ENCODE data around the gene BRWD1.
"Not testable (repeated sequence)": the region's sequence is repeated elsewhere in the genome, so short reads cannot be mapped to it uniquely, and the experiment has no call there.

Gene BRWD1

DNA sequence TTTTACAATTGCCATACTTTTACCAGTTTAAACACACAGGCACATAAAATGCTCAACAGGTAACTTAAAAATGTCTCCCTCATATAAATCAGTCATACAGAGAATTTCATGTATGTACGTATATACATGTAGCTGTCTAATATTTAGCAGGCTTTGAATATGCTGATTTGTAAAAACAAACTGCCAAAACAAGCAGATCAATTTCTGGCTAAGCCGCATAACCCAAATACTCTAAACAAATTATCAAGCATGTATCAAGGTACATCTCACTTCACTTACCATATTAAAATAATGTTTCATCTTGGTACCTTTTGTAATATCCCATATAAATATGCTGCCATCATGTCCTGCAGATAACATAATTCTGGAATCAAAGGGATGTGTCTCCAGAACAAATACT lies 43.8 kb downstream of the BRWD1 start:
- no peak for DNase-seq

DNA sequence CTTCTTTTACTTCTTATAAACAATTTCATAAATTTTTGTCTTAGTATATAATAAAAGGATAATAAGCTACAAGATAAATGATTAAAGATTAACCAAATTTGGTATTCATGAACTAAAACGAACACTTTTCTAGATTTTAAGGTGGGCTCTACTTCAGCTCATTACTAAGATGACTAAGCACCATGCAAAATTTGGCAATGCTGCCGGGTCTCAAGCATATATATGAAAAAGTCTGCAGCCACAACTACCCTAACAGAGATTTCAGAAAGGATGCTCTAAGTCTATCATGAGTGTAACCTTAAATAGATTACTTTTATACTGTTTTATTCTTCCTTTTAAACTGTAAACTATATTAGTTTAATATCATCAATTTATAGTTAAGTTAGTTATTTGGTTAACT lies 47.8 kb downstream of the BRWD1 start:
- DNase-seq: no peak

DNA sequence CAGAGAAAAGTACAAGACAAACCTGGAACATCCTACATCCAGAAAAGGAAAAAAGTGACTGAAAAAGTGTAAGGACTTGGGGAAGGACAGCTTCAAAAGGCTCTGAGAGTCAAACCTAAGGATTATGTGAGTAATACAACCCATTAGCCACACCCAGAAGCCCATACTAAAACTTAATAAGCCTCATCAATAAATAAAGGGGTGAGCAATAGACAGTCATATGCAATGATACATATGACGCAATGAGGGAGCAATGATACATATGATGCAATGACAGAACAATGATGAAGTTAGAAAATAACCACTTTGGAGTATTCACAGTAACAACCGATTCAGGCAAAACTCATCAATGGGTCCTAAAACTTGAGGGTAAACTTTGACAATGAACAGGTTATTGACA lies 50.1 kb downstream of the BRWD1 start:
- DNase-seq: no peak

DNA sequence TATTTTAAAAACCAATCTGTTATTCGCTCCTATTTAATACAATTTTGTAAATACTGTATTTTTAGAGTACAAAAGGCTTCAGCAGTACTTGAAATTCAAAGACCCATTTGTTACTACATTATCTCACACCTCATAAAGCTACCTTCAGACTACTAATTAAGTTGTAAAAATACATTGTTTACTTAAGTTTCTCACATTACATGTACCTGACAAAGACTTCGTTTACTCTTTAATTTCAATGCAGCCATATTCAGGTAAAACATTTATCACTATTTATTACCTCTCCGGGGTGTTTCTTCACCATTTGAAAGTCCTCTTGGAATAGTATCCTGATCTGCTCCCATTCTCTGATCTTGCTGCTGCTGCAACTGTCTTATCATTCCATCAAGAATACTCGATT lies 55.2 kb downstream of the BRWD1 start:
- peak; percentile 17 for DNase-seq

DNA sequence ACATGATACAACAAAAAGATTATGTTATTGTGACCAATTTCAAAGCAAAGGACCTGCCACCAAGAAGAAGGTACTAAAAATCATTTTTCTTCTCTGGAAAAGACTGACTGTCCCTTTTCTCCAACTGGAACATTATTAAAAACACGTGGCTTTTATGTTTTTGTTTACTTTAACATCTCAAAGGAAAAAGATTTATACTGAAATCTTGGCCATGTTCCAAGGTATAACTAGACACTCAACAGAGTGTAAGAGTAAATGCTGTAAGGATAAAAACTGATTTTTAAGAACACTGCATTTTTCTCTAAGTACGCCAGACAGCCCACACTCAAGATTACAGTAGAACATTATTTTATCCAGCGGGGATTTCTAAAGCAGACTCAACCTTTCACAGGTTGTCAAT lies 62.1 kb downstream of the BRWD1 start:
- DNase-seq: no peak

DNA sequence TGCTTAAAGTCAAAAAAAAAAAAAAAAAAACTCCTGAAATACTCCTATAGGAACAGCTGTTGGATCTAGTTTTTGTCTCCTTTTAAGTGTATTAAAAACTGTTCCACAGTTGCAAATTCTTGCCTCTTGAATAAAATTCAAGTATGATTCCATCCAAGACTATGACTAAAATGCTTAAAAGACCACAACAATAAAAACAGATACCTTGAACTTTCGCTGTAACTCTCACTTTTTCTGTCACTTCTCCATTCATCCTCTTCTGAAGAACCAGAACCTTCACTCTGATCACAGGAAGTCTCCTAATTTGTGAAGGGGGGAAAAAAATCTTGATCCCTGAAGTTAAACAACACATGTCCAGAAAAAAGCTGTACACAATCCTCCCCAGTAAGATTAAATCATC lies 75.2 kb downstream of the BRWD1 start:
- no peak for DNase-seq

DNA sequence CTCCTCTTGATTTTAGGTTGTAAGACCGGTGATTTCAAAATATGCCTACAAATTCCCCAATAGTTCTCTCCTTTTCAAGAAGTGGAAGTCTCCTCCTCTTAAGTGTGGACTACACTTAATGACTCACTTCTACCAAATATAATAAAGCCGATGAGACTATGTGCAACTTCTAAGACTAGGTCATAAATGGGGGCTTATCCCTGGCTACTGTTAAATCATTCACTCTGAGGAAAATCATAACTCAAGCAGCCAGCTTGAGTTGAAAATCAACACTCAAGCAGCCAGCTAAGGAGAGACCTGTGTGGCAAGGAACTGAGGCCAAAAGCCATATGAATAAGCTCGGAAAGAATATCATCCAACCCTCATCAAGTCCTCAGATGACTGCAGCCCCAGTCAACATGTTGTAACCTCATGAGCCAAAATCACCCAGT lies 80.6 kb downstream of the BRWD1 start:
- no peak for DNase-seq

DNA sequence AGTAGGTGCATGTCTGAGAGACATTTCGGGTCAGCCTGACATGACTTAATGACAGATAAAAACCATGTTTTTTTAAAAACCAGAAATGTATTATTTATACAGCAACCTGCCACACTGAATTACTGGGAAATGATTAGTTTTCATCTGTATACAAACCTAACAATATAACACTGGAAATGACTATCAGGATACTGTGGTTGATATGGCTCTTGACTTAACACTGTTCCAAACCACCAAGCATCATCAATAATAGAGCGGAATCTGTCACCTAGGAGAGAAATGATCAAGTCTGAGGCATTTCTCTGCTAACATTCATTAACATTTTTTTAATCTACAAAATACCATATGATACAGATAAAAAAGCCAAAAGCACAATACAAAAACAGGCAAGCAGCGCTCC lies 88.5 kb downstream of the BRWD1 start:
- no peak for DNase-seq

DNA sequence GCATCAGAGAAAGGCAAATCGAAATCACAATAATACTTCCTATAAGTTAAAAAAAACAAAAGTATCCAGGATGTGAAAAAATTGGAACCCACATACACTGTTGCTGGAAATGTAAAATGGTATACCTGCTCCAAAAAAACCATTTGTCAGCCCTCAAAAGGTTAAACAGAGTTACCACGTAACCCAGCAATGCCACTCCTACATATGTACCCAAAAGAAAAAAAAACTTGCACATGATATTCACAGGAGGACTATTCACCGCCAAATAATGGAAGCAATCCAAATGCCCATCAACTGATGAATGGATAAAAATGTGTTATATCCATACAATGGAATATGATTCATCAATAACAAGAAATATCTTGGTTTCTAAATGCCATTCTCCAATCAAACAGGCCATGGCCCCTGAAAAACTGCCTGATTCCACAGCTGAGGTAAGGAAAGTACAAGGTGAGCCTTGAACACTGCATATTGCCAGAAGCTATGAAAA lies 91.4 kb downstream of the BRWD1 start:
- no peak for DNase-seq

DNA sequence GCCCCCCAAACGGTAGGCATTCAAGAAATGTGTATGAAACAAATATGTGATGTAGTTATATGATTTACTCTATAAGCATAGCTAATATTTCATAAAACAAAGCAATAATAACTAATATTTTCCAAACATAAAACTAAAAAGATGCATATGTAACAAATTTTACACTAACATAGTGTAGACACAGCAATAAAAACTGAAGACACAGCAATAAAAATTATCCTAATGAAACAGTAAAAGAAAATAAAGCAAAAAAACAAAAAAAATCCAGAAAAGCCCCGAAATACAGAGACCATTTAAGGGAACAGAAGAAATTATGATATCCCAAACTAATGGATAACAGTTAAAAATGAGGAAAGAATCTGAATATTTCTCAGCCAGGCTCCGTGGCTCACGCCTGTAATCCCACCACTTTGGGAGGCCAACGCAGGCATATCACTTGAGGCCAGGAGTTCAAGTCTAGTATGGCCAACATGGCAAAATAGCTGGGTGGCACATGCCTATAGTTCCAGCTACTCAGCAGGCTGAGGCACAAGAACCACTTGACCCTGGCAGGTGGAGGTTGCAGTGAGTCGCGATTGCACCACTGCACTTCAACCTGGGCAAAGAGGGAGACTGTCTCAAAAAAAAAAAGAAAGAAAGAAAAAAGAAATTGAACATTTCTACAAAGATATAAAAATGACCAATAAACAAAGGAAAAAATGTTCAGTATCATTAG lies 92.0 kb downstream of the BRWD1 start:
- DNase-seq: no peak

DNA sequence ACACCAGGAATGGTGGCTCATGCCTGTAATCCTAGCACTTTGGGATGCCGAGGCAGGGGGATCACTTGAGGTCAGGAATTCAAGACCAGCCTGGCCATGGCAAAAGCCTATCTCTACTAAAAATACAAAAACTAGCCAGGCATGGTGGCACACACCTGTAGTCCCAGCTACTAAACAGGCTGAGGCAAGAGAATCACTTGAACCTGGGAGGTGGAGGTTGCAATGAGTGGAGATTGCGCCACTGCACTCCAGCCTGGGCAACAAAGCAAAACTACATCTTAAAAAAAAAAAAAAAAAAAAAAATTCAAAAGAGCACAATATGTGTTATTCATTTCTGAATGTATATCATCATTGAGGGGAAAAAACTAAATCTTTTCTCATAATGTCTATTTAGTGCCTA lies 92.6 kb downstream of the BRWD1 start:
- not testable (repeated sequence) for DNase-seq

DNA sequence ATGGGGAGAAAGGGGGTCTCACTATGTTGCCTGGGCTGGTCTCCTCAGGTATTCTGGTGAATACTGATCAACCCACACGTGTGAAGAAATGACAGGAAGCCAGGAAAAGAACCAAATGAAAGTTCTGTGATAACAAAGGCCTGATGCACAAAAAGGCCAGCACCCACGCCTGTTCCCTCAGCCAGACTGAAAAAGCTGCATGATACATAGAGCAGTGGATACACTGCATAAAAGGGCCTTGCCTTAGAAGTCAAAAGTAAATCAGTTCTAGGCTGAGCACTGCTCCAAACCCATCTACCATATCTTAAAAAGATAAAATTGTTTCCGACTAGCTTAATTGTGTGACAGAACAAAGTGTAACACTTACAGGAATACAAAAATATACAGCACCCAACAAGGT lies 93.3 kb downstream of the BRWD1 start:
- DNase-seq: no peak

DNA sequence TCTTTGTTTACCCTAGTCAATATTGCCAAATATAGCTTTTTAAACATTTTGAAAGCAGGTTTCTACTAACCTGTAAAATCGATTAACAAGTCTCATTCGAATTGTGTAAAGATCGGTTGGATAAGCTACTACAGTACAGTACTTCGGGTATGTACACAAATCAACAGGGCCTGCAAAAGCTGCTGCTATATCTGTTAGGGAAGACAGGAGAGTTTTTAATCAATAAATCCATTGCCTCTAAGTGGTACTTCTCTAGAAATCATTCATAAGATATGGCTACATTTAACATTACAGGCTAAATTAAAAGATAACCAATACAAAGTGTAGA lies 95.4 kb downstream of the BRWD1 start:
- DNase-seq: no peak

DNA sequence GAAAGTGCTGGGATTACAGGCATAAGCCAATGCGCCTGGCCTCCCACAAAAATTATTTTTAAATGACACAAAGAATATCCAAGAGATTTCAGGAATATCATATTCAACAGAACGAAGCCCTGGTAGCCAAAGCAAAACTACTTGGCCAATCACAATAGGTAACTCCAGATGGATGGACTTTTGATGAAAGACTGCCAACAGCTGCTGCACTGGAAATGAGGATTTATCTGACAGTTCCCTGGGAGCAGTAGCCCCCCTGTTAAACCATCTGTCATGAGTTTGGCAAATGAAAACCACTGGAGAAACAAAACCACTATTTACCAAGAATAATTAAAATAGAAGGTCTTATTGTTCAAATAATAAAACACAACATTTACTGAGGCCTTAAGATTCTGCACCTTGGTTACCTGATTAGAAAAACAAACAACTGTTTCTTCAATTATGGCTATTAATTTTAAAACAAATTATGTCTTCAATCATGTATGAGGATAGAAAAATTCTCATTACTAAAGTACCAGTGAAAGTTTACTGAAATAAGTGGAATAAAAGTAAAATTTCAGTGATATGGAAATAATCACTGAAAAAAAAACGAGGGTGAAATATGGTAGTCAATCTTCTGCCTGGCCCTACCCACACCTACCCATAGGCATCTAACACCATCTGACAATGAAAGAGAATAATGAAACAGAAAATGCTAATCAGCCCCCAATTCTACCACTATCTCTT lies 95.9 kb downstream of the BRWD1 start:
- DNase-seq: no peak

DNA sequence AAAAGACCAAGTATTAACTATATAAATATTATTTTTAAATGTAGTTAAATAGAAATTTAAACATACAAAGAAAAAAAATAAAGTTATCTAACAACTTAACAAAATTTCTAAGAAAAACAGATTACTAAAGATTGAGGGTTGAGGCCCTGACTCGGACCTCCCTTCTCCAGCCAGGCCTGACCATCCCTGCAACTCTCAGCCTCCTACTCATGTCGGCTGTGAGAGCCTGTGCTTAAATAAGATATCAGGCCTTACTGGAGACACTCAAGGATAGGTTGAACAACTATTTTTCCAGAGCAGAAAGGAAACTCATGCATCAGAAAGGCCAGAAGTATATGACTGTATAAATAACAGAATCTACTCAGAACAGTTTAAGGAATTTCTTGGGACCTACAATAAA lies 97.1 kb downstream of the BRWD1 start:
- DNase-seq: no peak

DNA sequence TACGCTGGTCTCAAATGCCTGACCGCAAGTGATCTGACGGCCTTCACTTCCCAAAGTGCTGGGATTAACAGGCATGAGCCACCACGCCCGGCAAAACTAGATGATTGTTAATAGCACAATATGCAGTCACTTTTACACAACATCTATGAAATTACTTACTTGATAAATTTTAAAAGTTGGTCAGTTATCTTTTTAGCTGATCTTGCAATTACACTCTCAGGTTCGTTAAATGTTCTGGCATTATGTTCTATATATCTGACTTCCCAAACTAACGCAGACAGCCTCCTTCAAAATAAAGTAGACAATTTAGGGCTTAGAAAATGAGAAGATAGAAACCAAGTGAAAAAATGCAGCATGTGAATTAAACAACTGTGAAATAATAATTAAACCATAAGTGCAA lies 98.4 kb downstream of the BRWD1 start:
- DNase-seq: no peak

DNA sequence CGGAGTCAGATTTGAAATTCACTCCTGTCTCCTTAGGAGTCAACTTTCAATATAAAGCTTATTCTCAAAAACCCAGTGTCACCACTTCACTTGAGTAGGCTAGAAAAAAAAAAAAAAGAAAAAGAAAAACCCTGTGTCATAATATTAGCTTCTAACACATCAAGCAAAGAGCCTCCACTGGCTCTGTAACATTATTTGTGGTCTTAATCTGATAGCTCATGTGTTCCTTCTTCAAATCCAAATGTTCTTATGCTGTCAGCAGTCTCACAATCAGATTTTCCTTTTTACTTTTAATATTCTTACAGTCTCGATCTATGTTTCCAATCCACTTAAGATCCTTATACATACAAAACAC lies 104.1 kb downstream of the BRWD1 start:
- no peak for DNase-seq

DNA sequence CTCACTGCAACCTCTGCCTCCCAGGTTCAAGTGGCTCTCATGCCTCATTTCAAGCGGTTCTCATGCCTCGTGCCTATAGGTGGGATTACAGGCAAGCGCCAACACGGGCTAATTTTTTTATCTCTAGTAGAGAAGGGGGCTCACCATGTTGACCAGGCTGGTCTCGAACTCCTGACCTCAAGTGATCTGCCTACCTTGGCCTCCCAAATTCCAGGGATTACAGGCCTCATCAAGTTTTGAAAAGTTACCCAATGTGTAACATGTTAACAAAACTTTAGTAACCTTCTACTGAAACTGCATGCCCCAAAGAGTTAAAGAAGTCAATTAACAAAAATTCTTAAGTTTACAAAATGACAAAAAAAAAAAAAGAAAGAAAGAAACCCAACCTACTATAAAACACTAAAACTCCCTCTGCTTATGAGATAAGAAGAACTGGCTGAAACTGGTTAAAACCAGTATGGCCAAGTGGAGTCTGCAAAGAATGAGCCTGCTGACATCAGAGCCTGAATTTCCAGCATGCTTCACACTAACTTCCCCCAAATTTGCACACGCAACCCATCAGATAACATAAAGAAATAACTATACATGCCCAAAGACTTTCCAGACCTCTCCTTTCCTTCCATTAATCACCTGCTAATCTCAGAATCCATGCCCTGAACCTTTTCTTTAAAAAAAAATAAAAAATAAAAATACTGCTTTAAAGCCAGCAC lies 104.7 kb downstream of the BRWD1 start:
- no peak for DNase-seq

DNA sequence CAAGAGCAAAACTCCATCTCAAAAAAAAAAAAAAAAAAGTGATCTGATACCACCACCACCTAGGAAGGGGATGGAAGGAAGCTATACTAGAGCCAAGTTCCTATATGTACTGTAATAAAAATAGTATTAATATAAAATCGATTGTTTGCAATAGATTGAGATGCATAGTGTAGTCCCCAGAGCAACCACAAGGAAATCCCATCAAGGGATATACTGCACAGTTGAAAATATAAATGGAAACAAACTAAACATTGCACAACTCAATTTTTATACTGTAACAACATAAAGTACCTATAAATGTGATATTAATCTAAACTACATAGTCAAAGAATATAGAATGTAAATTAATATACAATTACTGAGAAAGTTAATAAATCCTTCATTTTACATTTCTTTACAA lies 109.3 kb downstream of the BRWD1 start:
- DNase-seq: no peak

DNA sequence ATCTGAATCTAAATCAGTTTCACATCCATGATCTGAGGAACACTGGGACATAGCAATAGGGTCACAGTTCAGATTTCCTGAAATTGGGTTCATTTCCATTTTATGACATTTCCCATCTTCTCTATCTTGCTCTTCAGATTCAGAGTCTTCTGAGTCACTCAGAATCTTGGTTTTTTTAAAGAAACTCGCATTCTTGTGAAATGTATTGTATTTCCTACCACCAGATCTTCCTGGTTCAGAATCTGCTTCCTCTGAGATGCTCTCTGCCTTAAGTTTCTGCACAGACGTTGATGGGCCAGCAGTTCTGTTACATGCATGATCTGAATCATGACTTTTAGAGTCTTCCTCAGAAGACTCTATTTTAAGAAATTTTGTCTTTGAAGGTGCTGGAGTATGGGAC lies 114.6 kb downstream of the BRWD1 start:
- DNase-seq: no peak

DNA sequence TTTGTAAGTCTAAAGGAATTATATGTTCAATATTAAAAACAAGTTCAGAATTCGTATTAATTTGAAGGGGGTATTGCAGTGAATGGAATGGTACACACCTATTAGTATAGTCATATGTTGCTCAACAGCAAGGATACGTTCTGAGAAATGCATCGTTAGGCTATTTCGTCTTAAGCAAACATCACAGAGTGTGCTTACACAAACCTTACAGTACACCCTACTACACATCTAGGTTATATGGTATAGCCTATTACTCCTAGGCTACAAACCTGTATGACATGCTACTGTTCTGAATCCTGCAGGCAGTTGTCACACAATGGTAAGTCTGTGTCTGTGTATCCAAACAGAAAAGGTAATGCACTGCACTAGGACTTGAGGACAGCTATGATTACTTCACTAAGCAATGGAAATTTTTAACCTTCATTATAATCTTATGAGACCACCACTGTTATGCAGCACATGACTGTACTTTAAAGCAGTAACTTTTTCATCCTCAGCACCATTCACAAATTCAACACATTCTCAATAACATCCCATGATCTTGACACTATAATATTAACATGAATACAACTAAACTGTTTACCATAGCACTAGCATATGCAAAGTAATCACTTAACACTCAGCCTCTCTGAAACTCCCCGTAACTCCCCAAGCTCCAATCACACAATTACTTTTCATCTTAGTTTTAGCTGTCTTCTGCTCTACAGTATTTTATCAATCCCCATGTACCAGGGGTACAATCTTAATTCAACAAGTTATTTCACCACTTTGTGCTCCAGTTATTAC lies 115.8 kb downstream of the BRWD1 start:
- no peak for DNase-seq

DNA sequence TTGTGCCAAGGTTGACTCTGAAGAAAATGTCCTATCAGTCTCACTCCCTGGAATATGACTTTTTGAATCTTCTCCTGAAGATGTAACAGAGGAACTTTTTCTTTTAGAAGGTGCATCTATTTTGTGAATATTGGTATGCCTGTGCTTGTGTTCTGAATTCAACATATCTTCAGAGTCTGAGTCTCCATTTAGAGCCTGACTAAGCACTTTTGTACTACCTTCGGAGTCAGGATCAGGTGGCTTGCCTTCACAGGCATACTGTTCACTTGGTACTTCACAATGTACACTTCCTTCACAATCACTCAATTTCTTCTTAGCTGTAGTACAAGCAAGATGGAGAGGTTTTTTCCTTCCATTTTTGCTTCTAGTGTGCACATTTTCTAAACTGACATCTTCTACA lies 116.6 kb downstream of the BRWD1 start:
- no peak for DNase-seq

DNA sequence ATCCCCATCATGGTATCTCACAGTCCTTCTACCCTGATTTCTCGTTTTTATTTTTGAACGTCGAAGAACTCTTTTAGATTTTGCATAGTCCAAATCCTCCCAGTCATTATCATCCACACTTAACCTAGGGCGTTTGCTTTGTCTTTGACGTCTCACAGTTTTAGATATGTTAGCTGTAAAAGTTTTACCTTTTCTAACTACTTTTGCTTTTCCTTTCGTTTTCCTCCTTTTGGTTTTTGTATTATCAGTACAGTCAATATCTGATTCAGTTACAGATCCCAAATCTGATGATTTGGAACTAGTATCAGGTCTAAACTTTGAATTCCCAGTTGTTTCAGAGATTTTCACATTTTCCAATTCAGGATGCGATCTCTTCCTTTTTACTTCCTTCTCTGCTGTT lies 117.1 kb downstream of the BRWD1 start:
- no peak for DNase-seq

DNA sequence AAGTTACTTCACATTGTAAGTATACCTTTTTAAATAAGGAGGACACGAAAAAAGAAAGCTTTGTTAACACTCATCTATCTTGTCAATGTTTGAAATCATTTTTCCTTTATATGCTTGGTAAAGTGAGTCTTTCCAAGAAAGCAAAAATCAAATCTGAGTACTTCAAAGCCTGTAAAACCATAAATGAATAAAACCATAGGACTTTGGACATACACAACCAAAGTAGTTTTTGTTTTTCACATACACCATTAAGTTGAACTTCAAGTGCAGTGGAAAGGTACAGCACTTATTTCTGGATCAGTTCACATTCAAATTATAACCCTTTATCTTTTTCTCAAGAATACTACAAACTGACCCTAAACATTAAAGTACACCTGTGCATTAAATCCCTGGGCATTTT lies 120.1 kb downstream of the BRWD1 start:
- no peak for DNase-seq
